CD4-positive, alpha-beta T cell treated with Interleukin-15 for 1 hour (primary cell): ENCODE data around the gene INPP5E.

Experiments used
- DNase-seq: peaks from one replicate; pipeline ENCODE4 v3.0.0-alpha.2; 2020

The INPP5E gene

DNA sequence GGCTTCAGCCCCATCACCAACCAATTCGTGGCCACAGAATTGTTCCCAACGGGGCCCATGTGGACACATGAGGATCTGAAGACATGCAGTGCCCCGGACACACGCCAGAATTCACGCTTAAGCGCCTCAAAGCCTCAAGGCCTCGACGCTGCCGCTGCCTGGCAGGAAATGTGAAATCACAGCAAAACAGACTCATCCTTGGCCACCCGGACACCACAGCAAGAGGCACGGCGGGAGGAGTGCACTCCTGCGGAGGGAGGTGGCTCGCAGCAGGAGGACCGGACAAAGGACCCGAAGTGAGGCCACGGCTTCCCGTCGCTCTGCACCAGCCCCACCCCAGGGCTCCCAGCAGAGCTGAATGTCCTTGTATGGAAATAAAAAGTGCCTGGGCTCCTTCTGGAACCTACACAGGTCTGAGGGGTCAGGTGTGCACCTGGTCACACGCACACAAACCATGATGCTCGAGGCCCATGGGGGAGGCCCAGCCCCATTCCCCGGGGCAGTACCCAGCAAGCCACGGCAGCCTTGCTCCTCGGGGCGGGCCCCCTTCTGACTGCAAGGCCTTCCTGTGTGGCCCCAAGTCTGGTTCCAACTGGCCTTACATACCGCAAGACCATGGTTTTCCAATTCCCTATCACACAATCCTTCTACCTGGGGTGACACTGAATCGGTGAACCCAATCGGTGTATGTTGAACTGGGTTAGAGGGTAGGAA is 33.2 kb upstream of the INPP5E start:
- DNase-seq: no peak

- no peak for DNase-seq
Measured at GRCh38 chr9:136471802-136472487, 32.3 kb upstream of the INPP5E start.

DNA sequence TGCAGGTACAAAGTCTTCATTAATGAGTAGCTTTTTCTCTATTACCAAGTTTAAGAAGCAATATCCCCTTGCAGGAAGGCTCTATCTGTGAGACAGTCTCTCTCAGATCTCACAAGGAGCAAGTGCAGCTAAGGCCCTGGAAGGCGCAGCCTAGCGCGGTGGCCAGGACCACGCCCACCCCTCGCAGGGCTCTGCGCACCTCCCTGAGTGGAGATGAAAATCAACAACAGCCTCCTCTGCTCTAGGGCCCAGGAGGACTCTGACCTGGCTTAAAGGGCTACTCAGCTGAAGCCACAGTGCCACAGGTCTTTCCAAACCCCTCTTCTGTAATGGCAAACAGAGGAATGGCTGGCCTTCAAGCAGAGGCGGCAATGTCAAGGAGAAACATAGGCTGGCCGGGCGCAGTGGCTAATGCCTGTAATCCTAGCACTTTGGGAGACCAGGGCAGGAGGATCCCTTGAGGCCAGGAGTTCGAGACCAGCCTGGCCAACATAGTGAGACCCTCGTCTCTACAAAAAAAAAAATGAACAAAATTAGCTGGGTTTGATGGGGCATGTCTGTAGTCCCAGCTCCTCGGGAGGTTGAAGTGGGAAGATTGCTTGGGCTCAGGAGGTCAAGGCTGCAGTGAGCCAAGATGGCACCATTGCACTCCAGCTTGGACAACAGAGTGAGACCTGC is 31.3 kb upstream of the INPP5E start:
- DNase-seq: no peak

- DNase-seq: no peak
Measured at GRCh38 chr9:136470356-136470755, 30.7 kb upstream of the INPP5E start.

- DNase-seq: no peak
Measured at GRCh38 chr9:136467766-136468165, 28.1 kb upstream of the INPP5E start.

DNA sequence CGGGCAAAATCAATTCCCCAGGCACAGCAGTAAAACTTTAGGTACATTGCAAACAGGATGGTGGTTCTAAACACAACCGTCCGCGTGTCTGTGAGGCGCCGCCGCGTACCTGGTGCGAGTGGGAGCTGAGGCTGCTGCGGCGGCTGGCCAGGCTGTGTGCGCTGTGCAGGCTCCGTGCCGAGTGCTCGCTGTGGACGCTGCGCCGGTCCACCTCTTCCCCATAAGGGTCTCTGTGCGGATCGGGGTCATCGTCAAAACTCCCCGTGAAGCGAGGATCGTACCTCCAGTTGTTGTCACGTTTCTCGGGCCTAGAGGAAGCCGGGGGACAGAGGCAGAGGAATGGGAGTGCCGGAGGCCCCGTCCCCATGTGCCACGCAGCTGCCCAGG is 26.5 kb upstream of the INPP5E start:
- no peak for DNase-seq

GRCh38 chr9:136465500-136466154 is 26.0 kb upstream of the INPP5E start:
- no peak for DNase-seq

GRCh38 chr9:136464241-136464640 is 24.6 kb upstream of the INPP5E start:
- no peak for DNase-seq

GRCh38 chr9:136463578-136463977 is 23.9 kb upstream of the INPP5E start:
- no peak for DNase-seq

DNA sequence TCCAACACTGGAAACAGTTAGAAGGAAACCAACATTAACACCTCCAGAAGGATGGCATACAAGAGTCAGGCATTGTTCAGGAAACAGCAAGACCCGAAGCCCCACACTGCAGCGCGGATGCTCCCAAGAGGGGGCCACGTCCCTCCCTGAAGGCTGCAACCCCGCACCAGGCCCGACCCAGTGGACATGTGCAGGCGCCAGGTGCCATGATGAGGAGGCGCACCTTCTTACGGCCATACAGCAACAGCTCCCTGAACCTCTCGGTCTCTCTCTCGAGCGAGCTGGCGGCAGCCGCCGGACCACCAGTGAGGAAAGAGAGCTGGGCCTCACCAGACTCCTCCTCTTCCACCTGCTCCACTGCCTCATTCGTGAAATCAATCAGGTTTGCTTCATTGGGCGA is 23.0 kb upstream of the INPP5E start:
- DNase-seq: no peak

- DNase-seq: no peak
Measured at GRCh38 chr9:136460772-136461325, 21.2 kb upstream of the INPP5E start.

GRCh38 chr9:136459425-136459824 is 19.8 kb upstream of the INPP5E start:
- DNase-seq: no peak

DNA sequence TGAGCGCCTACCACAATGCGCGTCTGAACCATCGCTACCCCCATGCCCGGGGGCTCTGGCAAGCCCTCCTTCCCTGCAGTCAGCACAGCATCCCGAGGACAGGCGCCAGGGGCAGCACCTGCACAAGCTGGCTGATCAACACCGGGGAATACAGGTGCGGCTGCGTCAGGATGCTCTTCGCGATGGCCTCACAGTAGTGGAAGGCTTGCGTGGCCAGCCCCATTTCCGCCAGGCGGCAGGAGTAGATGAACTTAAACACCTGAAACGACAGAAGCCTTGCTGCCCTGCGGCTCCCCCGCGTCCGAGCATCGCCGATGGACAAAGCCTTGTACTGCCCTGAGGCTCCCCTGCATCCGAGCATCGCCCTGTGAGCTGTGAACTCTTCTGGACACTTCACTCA is 17.7 kb upstream of the INPP5E start:
- DNase-seq: no peak

DNA sequence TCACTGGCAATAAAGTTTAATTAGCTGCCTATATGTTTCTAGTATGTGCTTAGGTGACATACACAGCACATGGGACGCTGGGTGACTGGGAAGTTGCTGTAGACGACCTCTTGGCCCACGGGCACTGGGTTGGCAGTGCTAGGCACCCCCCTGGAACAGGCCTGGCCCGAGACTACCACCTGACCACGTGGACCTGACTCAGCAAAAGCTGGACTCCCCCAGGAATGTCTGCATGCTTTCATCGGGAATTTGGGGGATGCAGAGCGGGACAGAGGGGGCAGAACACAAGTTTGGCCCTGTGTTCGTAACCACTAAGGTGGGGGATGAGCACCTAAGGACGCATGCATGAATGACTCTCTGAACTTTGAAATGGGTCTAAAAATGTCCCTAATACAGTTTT is 16.6 kb upstream of the INPP5E start:
- no peak for DNase-seq

- DNase-seq: no peak
Measured at GRCh38 chr9:136455043-136456002, 15.7 kb upstream of the INPP5E start.

DNA sequence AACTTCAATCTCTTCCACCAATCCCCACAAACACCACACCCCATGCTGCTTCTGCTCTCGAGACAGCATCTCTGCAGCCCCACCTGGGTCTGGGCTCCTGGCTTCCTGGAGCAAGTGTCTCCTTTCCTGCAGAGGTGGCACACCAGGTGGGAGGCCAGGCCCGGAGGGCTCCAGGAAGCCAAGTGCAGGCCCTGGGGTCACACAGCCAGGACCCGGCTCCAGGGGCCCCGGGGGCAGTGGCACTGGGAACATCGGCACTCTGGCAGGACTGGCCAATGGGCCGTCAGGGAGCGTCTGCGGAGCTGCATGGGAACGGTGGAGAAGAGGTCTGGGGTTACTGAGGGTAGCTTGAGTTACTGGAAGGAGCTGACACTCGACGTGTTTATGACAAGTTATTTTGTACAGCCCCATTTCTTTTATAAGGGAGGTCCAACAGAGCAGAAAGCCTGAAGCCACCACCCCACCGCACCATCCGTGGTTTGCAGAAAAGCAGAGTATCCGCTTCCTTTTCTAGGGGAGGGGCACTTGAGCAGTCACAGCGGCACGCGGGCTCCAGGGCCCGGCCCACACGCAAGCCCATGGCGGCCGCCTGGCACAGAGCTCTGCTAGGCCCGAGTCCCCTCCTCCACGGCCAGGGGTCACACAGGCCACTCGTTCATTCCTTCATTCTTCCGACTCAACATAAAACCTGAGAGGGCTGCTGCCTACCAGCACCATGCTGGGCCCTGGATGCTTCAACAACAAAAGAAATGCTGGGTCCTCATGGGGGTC is 14.6 kb upstream of the INPP5E start:
- DNase-seq: no peak

DNA sequence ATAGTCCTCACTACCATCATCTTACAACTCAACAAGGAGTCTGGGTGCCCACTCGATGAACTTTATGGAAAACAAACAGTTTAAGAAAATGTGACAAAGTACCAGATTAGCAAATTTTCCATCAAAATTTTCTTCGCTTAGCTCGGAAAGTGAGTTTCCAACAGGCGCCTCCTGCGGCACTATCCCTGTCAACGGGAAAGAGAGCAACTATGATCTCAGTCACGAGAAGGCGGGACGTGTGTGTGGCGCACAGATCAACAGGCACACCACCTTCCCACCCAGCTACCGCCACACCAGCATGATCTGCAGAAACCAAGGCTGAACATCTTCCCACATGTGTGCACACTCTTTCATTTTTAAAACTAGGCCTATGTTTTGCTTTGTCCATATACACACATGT is 13.7 kb upstream of the INPP5E start:
- DNase-seq: no peak

DNA sequence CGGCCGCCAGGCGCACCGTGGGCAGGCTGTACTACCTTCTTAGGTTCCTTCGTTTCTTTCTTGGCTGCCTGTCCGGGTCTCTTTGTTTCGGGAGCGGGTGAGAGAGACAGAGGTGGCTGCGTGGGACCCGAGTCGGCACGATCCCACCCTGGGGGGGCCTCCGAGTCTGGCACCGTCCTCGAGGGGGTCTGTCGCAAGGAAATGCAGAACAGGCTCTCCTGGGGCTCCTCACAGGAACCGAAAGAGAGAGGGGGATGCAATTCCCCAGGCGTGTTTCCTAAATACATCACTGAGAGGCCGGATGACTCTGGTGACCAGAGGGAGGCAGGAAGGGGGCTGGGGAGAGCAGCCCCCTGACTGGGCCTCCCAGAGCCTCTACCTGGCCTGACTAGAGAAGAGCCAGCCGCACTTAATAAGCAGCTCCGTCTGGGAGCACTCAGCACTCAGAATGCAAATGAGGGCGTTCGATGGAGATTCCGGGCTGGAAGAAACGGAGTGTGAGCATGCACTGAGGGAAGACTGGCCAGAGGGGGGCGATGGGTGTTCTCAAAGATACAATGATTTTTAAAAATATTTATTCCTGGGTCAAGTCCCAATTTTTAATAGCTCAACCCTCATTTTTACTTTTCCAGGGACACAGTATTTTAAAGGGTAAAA is 11.7 kb upstream of the INPP5E start:
- no peak for DNase-seq

GRCh38 chr9:136448655-136449054 is 9.0 kb upstream of the INPP5E start:
- no peak for DNase-seq

DNA sequence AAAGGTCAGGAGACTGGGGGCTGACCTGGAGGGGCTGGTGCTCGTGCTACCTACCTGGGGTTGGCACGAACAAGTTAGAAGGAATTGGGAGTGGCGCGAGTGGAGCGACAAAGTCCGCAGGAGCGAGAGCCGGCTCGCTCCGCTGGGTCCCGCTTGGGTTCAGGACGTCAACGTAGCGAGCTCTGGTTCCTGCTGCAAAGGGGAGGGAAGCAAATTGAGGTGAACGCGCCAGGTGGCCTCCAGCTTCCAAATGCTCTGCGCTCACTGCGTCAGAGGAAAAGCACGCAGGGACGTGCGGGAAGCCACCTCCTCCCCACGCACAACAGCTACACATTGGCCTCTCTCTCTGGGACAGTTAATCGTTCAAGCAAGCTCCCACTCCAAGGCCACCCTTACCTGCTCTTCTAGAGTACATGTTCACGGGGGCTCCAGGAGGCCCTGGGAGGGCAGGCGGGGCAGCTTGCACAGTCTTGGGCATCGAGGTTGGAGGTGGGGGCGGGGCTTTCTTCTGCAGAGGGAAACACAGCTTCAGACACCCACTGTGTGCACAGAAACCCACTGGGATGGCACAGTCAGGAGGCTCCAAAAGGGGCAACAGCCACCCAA is 7.6 kb upstream of the INPP5E start:
- no peak for DNase-seq
